Smooth muscle cell (in vitro differentiated cells): ENCODE measurements around the gene SUPT3H. TPM values are rescaled to one million over a fixed set of nuclear protein-coding genes. Genes with fewer than 3 reads are reported as not detected.
"Not testable (repeated sequence)": the region's sequence is repeated elsewhere in the genome, so short reads cannot be mapped to it uniquely, and the experiment has no call there.

Experiments
- DNase-seq: peaks from one replicate; lab custom pipeline; 2025; ENCODE audit not compliant: unreplicated experiment; lab: John Stamatoyannopoulos, UW
- H2AFZ ChIP-seq: fragments of 200-600 bp; sonication (generic); 2 replicates; pipeline ENCODE4 v1.6.0; 2016; ENCODE audit warnings: antibody characterized with exemption, low read depth, mild to moderate bottlenecking
- H3F3A ChIP-seq: fragments of 200-600 bp; sonication (generic); 2 replicates; pipeline ENCODE4 v1.6.0; 2017; ENCODE audit warnings: antibody characterized with exemption, low read depth
- H3K27ac ChIP-seq: fragments of 200-600 bp; sonication (generic); 2 replicates; pipeline ENCODE4 v1.5.1; 2016; ENCODE audit warnings: low read depth, mild to moderate bottlenecking
- H3K27me3 ChIP-seq: fragments of 200-600 bp; sonication (generic); 2 replicates; pipeline ENCODE4 v1.6.1; 2016; ENCODE audit warnings: low read depth, mild to moderate bottlenecking
- H3K36me3 ChIP-seq: fragments of 200-600 bp; sonication (generic); 2 replicates; pipeline ENCODE4 v1.5.1; 2016; ENCODE audit warnings: low read depth
- H3K4me1 ChIP-seq: fragments of 200-600 bp; sonication (generic); 2 replicates; pipeline ENCODE4 v1.5.1; 2016; ENCODE audit warnings: low read depth
- H3K4me2 ChIP-seq: fragments of 200-600 bp; sonication (generic); 2 replicates; pipeline ENCODE4 v1.6.0; 2016; ENCODE audit warnings: mild to moderate bottlenecking
- H3K4me3 ChIP-seq: fragments of 200-600 bp; sonication (generic); 2 replicates; pipeline ENCODE4 v1.5.1; 2016; ENCODE audit warnings: mild to moderate bottlenecking
- H3K79me2 ChIP-seq: fragments of 200-600 bp; sonication (generic); 2 replicates; pipeline ENCODE4 v1.6.0; 2016; ENCODE audit warnings: low read depth, mild to moderate bottlenecking
- H3K9ac ChIP-seq: fragments of 200-600 bp; sonication (generic); 2 replicates; pipeline ENCODE4 v1.6.0; 2016; ENCODE audit warnings: low read depth
- H3K9me3 ChIP-seq: fragments of 200-600 bp; sonication (generic); replicated peaks from 2 replicates; pipeline ENCODE4 v1.5.1; 2016; ENCODE audit warnings: low read depth
- H4K20me1 ChIP-seq: fragments of 200-600 bp; sonication (generic); 2 replicates; pipeline ENCODE4 v1.6.0; 2016; ENCODE audit warnings: low read depth
- CTCF ChIP-seq: fragments of 200-600 bp; sonication (generic); IDR thresholded peaks from 2 replicates; pipeline ENCODE4 v1.5.1; 2017; ENCODE audit warnings: borderline replicate concordance, mild to moderate bottlenecking, antibody characterized with exemption; ENCODE audit not compliant: insufficient read depth, poor library complexity, severe bottlenecking
- WGBS: methylation state at CpG from one replicate; pipeline ENCODE4 v1.1.7; 2016; ENCODE audit warnings: low lambda C conversion rate; 5-methylcytosine and 5-hydroxymethylcytosine counted together
- polyA plus RNA-seq: library from polyadenylated mRNA; unstranded; fragments of >200 nt; fragmentation: Nextera tagmentation; extraction: Ambion mirVana; gene quantifications from 2 replicates; pipeline ENCODE4 v1.2.1, GENCODE V29; 2016
- total RNA-seq: library from RNA; depleted of rRNA; stranded (reverse); fragments of >200 nt; gene quantifications from 2 replicates; pipeline ENCODE4 v1.2.3, GENCODE V29; 2014

The SUPT3H gene
- total and polyA plus RNA-seq, 2 experiments from 2014 or later, result 19.4 to 22.9 TPM

- no peak for TF ChIP-seq CTCF
- 95% methylated on average over 2 of the region's 2 CpGs for WGBS
- H4K20me1 ChIP-seq, result no peaks in the 10 kb centered on the region
- no peaks in the 10 kb centered on the region for H3K9me3 ChIP-seq
- H3K4me3 ChIP-seq, result no peak overlapping the region
- H3K79me2 ChIP-seq, result no peaks in the 10 kb centered on the region
- H3K36me3 ChIP-seq, result no peaks in the 10 kb centered on the region
- H3K27me3 ChIP-seq, result no peaks in the 10 kb centered on the region
- H3K9ac ChIP-seq, result no peak overlapping the region
- H3K27ac ChIP-seq, result no peak overlapping the region
- H3F3A ChIP-seq, result no peaks in the 10 kb centered on the region
- DNase-seq, result no peak
- no peaks in the 10 kb centered on the region for H3K4me1 ChIP-seq
- no peak overlapping the region for H3K4me2 ChIP-seq
- no peak overlapping the region for H2AFZ ChIP-seq
Observed at GRCh38 chr6:45155341-45155894, 222.3 kb downstream of the SUPT3H start.

- WGBS, result 92% methylated on average over 3 of the region's 3 CpGs
- H3K4me1 ChIP-seq, result no peaks in the 10 kb centered on the region
- DNase-seq, result no peak
- TF ChIP-seq CTCF, result no peak
- H3F3A ChIP-seq, result no peaks in the 10 kb centered on the region
- H2AFZ ChIP-seq, result no peak overlapping the region
- H4K20me1 ChIP-seq, result no peaks in the 10 kb centered on the region
- no peaks in the 10 kb centered on the region for H3K36me3 ChIP-seq
- no peak overlapping the region for H3K4me2 ChIP-seq
- H3K9ac ChIP-seq, result no peak overlapping the region
- no peaks in the 10 kb centered on the region for H3K27me3 ChIP-seq
- no peak overlapping the region for H3K27ac ChIP-seq
- no peak overlapping the region for H3K4me3 ChIP-seq
- H3K79me2 ChIP-seq, result no peaks in the 10 kb centered on the region
- no peaks in the 10 kb centered on the region for H3K9me3 ChIP-seq
Observed at GRCh38 chr6:45154679-45155078, 223.1 kb downstream of the SUPT3H start.

- no peak for DNase-seq
- Histone ChIP-seq H3K27me3 (no peaks in the 10 kb centered on the region), H2AFZ (no peak overlapping the region), H3K79me2 (no peaks in the 10 kb centered on the region), H3F3A (no peaks in the 10 kb centered on the region), H3K9me3 (peaks cover 8% of the 10 kb centered on the region), H3K4me1 (no peaks in the 10 kb centered on the region), H3K36me3 (no peaks in the 10 kb centered on the region), H4K20me1 (no peaks in the 10 kb centered on the region), H3K4me3 (no peak overlapping the region), H3K27ac (peak overlapping the region; percentile 32), H3K9ac (no peak overlapping the region), H3K4me2 (peak overlapping the region; percentile 42)
- WGBS, result 26% methylated on average over 1 of the region's 1 CpG
- no peak for TF ChIP-seq CTCF
Observed at GRCh38 chr6:45148711-45149341, 228.9 kb downstream of the SUPT3H start.

- H3K36me3 ChIP-seq, result no peaks in the 10 kb centered on the region
- H2AFZ ChIP-seq, result no peak overlapping the region
- peak overlapping the region; percentile 42 for H3K4me2 ChIP-seq
- no peak for DNase-seq
- 73% methylated on average over 1 of the region's 1 CpG for WGBS
- H3K9me3 ChIP-seq, result peaks cover 8% of the 10 kb centered on the region
- H3K27me3 ChIP-seq, result no peaks in the 10 kb centered on the region
- H3K9ac ChIP-seq, result no peak overlapping the region
- no peak overlapping the region for H3K4me3 ChIP-seq
- H3K79me2 ChIP-seq, result no peaks in the 10 kb centered on the region
- H3F3A ChIP-seq, result no peaks in the 10 kb centered on the region
- H4K20me1 ChIP-seq, result no peaks in the 10 kb centered on the region
- H3K27ac ChIP-seq, result peak overlapping the region; percentile 32
- H3K4me1 ChIP-seq, result no peaks in the 10 kb centered on the region
- no peak for TF ChIP-seq CTCF
Observed at GRCh38 chr6:45148278-45148677, 229.5 kb downstream of the SUPT3H start.

- not testable (repeated sequence) for H3K4me1 ChIP-seq, H3K9ac ChIP-seq, H3F3A ChIP-seq, DNase-seq, H4K20me1 ChIP-seq, H3K79me2 ChIP-seq, H3K27me3 ChIP-seq, H3K4me2 ChIP-seq, H3K4me3 ChIP-seq, H3K27ac ChIP-seq, H3K9me3 ChIP-seq, H2AFZ ChIP-seq, H3K36me3 ChIP-seq
- 95% methylated on average over 3 of the region's 3 CpGs for WGBS
Observed at GRCh38 chr6:45145658-45146057, 232.1 kb downstream of the SUPT3H start.
